Urothelium cell line (cell line): ENCODE results near the gene FAM216B.

Source experiments
- DNase-seq: peaks from one replicate; pipeline ENCODE4 v3.0.0; 2011; ENCODE audit warnings: low spot score, mixed read lengths
- FAIRE-seq: peaks from 2 replicates; lab custom pipeline; 2011; peaks lifted over from hg19 to GRCh38; lab: Jason Lieb, UNC

FAM216B gene

DNA sequence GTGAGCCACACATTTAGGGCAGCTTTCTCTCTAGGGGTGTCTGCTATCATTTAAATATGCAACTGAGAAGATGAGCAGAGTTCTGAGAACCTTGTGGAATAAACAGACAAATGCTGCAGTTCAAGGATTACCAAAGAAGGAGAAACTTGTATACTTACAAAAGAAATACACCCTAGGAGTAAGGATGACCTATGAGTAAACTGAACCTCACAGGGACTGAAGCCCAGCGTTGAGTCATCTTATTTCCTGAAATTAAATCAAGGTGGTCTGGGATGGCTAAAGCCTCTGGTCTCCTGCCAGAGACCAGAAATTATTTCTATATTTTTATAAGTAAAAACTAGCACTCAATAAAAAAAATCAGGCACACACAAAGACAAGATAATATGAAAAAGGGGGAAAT lies 40.1 kb downstream of the FAM216B start:
- FAIRE-seq (no peak), DNase-seq (no peak)

DNA sequence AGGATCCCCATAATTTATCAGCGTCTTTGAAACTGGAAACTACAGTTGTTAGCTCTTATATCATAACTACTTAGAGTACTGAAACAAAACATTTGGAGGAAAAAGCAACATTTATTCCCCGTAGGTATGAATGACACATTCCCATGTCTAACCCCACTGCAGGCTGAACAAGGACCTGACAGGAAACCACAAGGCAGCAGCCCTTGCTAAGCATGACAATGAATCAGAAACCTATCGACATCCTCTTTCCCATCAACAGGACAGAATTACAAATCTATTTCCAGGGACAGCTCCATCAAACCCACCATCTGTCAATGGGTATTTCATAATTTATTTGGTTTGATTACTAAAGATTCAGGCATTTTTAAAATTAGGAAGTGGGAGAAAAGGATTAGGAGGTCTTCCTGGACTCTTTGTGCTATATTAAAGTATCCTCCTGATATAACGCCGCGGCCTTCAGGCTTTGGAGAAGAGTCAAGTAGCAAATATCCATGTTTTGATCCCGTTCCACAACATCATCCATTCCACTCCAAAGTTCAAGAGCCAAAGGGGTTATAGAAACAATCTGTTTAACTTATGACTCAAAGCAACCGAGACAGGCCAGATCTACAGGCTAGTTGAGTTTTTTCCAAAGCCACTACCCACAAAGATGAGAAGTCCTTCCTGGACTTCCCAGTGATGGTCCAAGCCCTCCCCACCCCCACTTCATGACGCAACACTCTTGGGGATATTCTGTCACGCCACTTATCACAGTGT lies 51.1 kb downstream of the FAM216B start:
- FAIRE-seq = no peak
- peak; percentile 17 for DNase-seq

DNA sequence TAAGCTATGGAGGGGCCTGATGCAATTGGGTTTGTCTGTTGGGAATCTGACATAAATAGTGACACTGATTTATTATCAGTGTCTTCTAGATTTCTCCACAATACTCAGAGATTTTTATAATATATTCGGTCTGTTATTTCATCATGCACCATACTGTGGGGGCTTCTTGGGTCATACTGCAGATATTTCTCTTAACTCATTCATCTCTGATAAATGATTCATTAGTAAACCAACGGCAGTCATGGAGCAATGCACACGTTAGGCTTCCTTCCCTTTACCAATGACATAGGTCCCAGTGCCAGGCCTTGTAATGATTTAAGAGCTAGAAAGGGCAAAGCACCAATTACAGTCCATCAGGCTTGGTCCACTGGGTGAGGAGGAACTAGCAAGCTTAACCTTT lies 53.6 kb downstream of the FAM216B start:
- DNase-seq (no peak), FAIRE-seq (no peak)

DNA sequence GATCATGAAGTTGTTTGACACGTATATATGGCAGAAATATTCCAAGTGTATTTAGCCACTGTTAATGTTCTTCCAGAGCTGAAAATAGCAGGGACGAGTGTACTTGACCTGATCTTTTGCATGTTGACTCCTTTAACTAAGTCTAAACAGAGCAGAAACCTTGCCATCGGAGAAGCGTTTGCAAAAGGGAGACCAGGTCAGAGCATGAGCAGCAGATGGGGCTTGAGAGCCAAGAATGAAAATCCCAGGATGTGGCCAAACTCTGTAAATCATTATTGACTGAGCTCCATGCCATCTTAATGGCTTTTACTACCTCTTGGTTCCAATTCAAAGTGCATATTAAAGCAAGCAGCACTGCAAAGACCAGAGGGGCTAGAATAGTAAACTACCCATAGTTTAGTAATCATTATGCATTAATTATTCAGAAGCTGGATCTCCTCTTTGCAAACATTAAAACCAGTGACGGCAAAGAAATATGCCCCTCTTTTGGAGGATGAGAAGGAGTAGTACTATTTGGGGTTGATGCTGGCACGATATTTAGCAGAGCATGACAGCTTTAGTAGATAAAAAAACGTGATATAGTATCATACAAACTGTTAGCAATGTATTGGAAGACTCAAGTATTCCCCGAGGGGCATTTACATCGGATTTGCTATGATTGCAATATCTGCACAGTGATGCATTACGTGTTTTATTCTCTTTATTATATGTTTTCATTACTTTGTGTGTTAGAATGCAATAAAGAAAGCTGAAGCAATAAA lies 55.7 kb downstream of the FAM216B start:
- FAIRE-seq = no peak
- no peak for DNase-seq
